DMS 273 treated with DMSO at 0.1 percent for 48 hours (cell line): Measurements from ENCODE around the gene BICC1.
"Not testable (repeated sequence)": the region's sequence is repeated elsewhere in the genome, so short reads cannot be mapped to it uniquely, and the experiment has no call there.

ENCODE experiments used
- DNase-seq: peaks from one replicate; lab custom pipeline; 2025; lab: John Stamatoyannopoulos, UW

BICC1 gene

DNA sequence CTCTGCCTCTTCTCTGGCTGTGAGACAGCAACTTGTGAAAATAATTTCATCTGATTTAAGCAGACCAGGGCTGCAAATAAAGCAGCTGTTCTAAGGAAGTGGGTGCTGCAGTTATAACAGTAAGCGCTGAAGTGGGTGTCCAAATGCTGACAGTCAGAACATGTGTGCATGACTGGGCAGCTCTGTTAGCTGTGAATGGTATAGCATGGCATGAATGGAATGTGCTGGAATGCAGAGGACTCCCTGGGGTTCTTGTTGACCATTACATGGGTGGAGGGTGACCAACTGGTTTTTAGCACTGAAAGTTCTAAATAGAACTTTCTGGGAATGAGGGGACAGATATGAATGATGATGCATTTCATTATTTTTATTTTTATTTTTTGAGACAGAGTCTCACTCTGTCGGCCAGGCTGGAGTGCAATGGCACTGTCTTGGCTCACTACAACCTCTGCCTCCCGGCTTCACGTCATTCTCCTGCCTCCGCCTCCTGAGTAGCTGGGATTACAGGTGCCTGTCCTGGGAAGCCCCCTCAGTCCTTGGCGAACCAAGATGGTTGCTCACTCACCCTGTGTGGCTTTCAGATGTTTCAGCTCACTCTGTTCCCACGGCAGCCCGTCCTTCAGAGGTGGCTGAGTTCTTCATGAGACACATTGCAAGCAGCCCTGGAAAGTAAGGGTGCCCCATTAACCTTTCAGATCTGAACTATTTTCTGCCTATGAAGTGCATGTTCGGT lies 344.0 kb downstream of the BICC1 start:
- no peak for DNase-seq

DNA sequence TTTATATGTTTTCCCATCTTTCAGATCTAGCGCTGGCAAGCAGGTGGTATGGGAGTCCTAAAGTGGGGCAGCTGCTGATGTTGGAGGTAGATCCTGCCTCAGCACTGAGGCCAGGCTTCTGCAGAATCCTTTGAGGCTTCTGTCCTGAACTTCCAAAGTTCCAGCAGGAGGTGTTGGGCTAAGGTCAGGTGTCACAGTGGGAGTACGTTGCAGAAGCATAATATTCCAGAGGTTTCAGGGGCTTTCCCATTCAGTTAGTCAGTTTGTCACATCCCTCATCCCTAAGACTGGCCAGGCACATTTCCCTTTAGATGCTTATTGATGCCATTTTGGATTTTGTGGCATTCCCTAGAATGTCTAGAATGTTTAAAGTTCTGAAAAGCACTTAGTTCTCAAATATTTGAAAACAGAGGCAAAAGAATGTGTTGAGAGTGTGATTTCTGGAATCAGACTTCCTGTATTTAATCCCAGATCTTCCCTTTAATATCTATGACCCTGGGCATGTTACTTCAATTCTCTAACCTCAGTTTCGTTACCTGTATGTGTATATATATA lies 344.7 kb downstream of the BICC1 start:
- DNase-seq: no peak

DNA sequence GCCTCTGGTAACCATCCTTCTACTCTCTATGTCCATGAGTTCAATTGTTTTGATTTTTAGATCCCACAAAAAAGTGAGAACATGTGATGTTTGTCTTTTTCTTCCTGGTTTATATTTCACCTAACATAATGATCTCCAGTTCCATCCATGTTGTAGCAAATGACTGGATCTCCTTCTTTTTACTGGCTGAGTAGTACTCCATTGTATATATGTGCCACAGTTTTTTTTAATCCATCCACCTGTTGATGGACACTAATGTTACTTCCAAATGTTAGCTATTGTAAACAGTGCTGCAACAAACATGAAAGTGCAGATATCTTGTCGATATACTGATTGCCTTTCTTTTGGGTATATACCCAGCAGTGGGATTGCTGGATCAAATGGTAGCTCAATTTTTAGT lies 345.5 kb downstream of the BICC1 start:
- not testable (repeated sequence) for DNase-seq

DNA sequence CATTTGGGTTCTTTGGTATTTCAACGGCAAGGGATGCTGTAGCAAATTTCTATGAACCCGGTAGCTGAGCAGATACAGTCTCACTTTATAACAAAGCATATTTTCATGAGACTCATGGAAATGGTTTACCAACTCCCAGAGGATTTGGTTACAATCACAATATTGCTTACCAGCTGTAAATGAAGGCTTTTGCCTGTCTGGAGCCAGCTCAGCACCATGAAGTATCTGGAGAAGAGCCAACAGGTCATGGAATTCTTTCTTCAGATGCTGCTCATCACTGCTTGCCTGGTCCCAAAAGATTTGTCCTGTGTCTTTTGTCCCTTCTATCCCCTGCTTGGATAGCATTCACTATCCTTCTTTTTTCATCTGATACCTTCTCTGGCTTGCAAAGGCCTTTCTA lies 346.9 kb downstream of the BICC1 start:
- no peak for DNase-seq

DNA sequence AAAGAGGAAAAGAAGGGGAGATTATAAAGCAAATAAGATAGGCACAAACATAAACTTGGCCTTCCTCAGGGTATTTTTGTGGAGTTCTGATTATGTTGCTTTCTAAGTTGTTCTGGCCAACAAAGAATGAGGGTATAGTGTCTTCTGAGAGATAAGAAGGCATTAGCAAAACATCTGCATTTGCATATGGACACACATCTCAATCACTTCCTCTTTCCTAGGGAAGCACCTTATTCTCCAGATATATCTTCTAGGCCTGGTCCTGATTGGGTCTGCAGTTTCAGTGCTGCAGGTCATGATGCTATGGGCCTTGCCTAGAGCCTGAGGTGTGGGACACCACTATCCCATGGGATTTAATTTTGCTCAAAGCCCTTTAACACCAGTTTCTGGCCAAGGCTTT lies 355.0 kb downstream of the BICC1 start:
- no peak for DNase-seq

DNA sequence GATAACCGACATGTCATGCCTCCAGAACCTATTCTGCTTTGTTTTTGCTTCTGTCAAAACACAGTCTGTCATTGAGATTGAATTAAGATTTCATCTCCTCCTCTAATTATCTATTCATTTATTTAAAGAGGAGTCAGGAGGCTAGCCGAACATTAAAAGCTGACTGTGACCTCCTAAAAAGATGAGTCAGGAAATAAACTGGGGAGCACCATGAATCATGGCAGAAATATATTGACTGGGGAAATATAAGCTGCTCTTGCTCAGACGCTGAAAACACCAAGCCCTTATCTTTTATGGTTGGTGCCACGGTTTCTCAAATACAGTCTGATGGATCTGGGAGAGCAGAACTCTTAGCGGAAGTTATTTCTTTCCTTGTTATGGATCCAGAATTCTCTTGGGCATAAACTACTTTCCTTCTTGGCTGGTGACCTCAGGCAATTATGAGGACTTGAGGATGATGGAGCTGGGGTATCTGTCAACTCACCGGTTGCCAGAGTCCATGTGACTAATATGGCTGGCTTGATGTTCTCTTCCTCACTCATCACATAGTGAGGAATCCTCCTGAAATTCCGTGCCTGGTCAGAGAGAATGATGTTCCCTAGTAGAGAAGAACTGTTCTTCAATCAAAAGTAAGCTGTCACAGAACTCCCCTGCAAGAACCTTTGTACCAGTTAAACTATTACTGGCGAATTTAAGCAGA lies 356.2 kb downstream of the BICC1 start:
- DNase-seq: no peak

DNA sequence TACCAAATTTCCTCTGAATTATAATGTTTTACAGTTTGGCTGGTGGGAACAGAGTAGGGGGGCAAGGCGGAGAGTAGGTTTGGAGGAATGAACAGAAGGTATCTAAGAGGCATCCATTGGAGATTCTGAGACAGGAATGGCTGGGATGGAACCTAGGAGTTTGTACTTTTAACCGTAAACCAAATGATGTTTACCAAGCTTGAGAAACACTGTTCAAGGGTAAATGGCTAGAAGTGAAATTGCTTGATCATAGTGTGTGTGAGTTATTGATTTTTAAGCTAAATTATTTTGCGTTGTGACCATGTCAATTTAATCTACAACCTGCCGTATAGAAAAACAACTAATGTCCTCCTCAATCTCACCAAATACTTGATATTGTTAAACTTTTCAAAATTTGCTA lies 357.4 kb downstream of the BICC1 start:
- no peak for DNase-seq

DNA sequence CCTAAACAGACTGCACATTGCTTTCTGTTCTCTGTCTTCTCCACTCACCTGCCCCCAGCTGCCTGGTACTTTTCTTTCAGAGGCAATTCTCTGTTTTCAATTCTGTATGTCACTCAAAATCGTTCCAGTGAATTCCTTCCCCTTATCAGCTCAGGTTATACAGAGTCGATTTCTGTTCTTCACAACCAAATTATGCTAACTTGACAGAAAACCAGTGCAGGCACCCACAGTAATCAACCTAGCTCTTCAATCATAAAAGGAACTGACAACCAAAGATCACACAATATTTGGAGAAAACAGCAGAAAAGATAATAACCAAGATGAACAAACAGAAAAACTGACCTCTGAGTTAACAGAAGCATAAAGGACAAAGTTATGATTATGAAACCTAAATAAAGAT lies 360.5 kb downstream of the BICC1 start:
- no peak for DNase-seq
